Left ventricle myocardium superior (tissue), 1 donor: Measurements from ENCODE around the gene RFX1. TPM values are rescaled to one million over a fixed set of nuclear protein-coding genes. Genes with fewer than 3 reads are reported as not detected.
"Not testable (repeated sequence)": the region's sequence is repeated elsewhere in the genome, so short reads cannot be mapped to it uniquely, and the experiment has no call there.

ENCODE experiments used
- ATAC-seq: fragments of 200-7000 bp; cut with Tn5 transposase; one replicate; pipeline ENCODE4 v1.9.1; 2020; ENCODE audit warnings: mild to moderate bottlenecking, moderate library complexity
- DNase-seq: peaks from one replicate; pipeline ENCODE4 v3.0.0-alpha.2; 2020
- intact Hi-C: fragments of 100-400 bp; cut with micrococcal nuclease; formaldehyde crosslinking; loops from one replicate; pipeline ENCODE4 v1.11.0; 2022
- total RNA-seq: library from RNA; stranded (reverse); fragmentation: NEBNext Ultra II Directional; extraction: Animal tissue kit (Norgen Biotek cat#: 25700); gene quantifications from one replicate; pipeline ENCODE4 v1.2.1, GENCODE V29; 2021
- donor health status: DM: no; HTN: yes; CAD: no; lungs with severe emphysema.

RFX1 gene
- total RNA-seq, 1 donor from 2014 or later, result 15.7 TPM

GRCh38 chr19:14030997-14031718 lies 25.0 kb upstream of the RFX1 start:
- ATAC-seq (no peak), DNase-seq (peak; percentile 15)
- intact Hi-C loops, result no loop called here

GRCh38 chr19:14028901-14029300 lies 22.8 kb upstream of the RFX1 start:
- intact Hi-C loops, result no loop called here

GRCh38 chr19:14027856-14028450 lies 21.8 kb upstream of the RFX1 start, which contains the start of gene RLN3:
Gene RLN3, plus strand, starts transcription at chr19:14028148. Its CDS starts 57 bp downstream, at chr19:14028205.
- intact Hi-C loops, result no loop called here
- ATAC-seq (no peak), DNase-seq (peak; percentile 14)

More at GRCh38 chr19:14028901-14029300, 22.8 kb upstream of the RFX1 start:
- DNase-seq (peak; percentile 2), ATAC-seq (no peak)

GRCh38 chr19:14026652-14027192 lies 20.6 kb upstream of the RFX1 start:
- peak; percentile 6 for DNase-seq
- intact Hi-C loops, ATAC-seq: not testable (repeated sequence)

- DNase-seq (peak; percentile 40), ATAC-seq (peak; percentile 74)
- intact Hi-C loops, result no loop called here
Observed at GRCh38 chr19:14023404-14024235, 17.5 kb upstream of the RFX1 start.

- DNase-seq (no peak), ATAC-seq (no peak)
- intact Hi-C loops, result no loop called here
Observed at GRCh38 chr19:14022469-14022868, 16.3 kb upstream of the RFX1 start.

GRCh38 chr19:14021474-14021873 lies 15.4 kb upstream of the RFX1 start:
- DNase-seq, result peak; percentile 38
- no peak for ATAC-seq
- intact Hi-C loops, result no loop called here

- intact Hi-C loops, ATAC-seq: not testable (repeated sequence)
- DNase-seq, result peak; percentile 3
Observed at GRCh38 chr19:14019739-14020138, 13.6 kb upstream of the RFX1 start.

GRCh38 chr19:14019100-14019499 lies 13.0 kb upstream of the RFX1 start:
- DNase-seq (peak; percentile 1), ATAC-seq (no peak)
- intact Hi-C loops, result no loop called here

GRCh38 chr19:14015524-14016035 lies 9.5 kb upstream of the RFX1 start:
- ATAC-seq (no peak), DNase-seq (no peak)
- intact Hi-C loops, result no loop called here

GRCh38 chr19:14012378-14012915 lies 6.3 kb upstream of the RFX1 start:
- no peak for DNase-seq
- intact Hi-C loops, result no loop called here
- ATAC-seq, result no peak

- DNase-seq, result peak; percentile 91
- intact Hi-C loops, result no loop called here
Observed at GRCh38 chr19:14006766-14007562, 844 bp upstream of the RFX1 start.

GRCh38 chr19:14005349-14006084 lies 603 bp downstream of the RFX1 start:
- intact Hi-C loops, result no loop called here
- peak; percentile 94 for DNase-seq
- peak; percentile 70 for ATAC-seq

More at GRCh38 chr19:14006766-14007562, 844 bp upstream of the RFX1 start:
- peak; percentile 51 for ATAC-seq

- DNase-seq (peak; percentile 70), ATAC-seq (no peak)
- intact Hi-C loops, result no loop called here
Observed at GRCh38 chr19:14004619-14005348, 1.3 kb downstream of the RFX1 start.

GRCh38 chr19:14003251-14004055 lies 2.7 kb downstream of the RFX1 start:
- intact Hi-C loops, result no loop called here
- peak; percentile 20 for DNase-seq
- ATAC-seq, result no peak

GRCh38 chr19:14002571-14003250 lies 3.4 kb downstream of the RFX1 start:
- intact Hi-C loops, result no loop called here
- ATAC-seq, result no peak
- peak; percentile 27 for DNase-seq
